GM20000 (cell line): ENCODE data around the gene SRRM3.
"Not testable (repeated sequence)": the region's sequence is repeated elsewhere in the genome, so short reads cannot be mapped to it uniquely, and the experiment has no call there.

Experiments
- DNase-seq: peaks from one replicate; pipeline ENCODE4 v3.0.0; 2012; ENCODE audit warnings: low spot score
- TF ChIP-seq, protein P1 (sequence below): IDR thresholded peaks from 2 replicates; pipeline ENCODE4 v1.5.1; 2012; ENCODE audit warnings: mild to moderate bottlenecking, control low read depth; ENCODE audit errors: extremely low read depth, missing control alignments

Gene SRRM3

DNA sequence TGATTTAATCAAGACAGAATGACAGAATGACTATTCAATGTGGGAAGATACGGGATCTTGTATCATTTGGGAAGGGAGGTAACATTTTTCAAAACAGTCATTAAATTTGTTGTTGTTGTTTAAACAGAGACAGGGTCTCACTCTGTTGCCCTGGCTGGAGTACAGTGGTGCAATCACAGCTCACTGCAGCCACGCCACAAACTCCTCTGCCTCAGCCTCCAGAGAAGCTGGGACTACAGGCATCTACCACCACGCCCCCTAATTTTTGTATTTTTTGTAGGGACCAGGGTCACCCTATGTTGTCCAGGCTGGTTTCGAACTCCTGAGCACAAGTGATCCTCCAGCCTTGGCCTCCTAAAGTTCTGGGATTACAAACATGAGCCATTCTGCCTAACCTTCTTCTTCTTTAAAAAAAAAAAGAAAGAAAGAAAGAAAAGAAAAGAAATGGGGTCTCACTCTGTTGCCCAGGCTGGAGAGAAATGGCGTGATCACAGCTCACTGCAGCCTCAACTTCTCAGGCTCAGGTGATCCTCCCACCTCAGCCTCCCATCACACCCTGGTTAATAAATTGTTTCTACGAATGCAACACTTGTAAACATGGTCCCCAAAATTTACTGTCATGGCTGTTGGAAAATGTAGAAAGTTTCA, 132.7 kb downstream of the SRRM3 start:
- no peak for DNase-seq
- TF ChIP-seq, protein P1, sequence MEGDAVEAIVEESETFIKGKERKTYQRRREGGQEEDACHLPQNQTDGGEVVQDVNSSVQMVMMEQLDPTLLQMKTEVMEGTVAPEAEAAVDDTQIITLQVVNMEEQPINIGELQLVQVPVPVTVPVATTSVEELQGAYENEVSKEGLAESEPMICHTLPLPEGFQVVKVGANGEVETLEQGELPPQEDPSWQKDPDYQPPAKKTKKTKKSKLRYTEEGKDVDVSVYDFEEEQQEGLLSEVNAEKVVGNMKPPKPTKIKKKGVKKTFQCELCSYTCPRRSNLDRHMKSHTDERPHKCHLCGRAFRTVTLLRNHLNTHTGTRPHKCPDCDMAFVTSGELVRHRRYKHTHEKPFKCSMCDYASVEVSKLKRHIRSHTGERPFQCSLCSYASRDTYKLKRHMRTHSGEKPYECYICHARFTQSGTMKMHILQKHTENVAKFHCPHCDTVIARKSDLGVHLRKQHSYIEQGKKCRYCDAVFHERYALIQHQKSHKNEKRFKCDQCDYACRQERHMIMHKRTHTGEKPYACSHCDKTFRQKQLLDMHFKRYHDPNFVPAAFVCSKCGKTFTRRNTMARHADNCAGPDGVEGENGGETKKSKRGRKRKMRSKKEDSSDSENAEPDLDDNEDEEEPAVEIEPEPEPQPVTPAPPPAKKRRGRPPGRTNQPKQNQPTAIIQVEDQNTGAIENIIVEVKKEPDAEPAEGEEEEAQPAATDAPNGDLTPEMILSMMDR = no peak

DNA sequence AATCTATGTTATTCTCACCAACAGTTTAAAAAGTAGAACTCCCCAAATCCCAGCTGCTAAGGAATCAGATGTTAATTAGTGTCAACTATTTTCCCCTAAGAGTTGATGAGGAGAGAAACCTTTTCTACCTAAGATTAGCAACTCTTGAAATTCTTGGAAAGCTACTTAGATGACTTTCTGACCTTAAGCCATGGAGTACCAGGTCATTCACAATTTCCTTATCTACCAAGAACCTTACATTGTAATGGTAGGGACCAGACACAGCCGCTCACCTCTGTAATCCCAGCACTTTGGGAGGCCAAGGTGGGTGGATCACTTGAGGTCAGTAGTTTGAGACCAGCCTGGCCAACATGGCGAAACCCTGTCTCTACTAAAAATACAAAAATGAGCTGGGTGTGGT, 133.7 kb downstream of the SRRM3 start:
- DNase-seq = not testable (repeated sequence)

DNA sequence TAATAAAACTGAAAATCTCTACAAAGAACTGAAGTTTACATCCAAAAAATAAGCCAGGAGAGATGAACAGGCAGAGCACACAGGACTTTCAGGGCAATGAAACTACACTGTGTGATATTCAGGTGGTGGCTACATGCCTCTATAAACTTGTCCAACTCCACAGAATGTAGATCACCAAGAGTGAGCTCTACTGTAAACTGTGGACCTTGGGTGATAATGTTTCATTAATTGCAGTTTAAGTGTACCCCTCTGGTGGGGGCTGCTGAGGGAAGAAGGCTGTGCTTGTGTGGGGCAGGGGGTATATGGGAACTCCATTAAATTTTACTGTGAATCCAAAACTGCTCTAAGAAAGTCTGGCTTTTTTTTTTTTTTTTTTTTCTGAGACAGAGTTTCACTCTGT, 134.4 kb downstream of the SRRM3 start:
- no peak for DNase-seq
- TF ChIP-seq, protein P1 = no peak
